Uterus (tissue), 2 donors: ENCODE results near the gene CNR2.

Experiments used
- POLR2A ChIP-seq, 2 donors: fragments of 450-650 bp; IDR thresholded peaks; one replicate each; pipeline ENCODE4 v1.6.1; 2016; ENCODE audit warnings: antibody characterized with exemption in 2 of 2, mild to moderate bottlenecking in 1 of 2, moderate library complexity in 1 of 2
- TF ChIP-seq, protein P1 (sequence below), 4 experiments: fragments of 200-600 bp in 2 of 4; fragments of 450-650 bp in 2 of 4; sonication (generic) in 2 of 4; IDR thresholded peaks; one replicate each; pipeline ENCODE4 v1.5.1; 2016 to 2019; ENCODE audit warnings: antibody characterized with exemption in 4 of 4, mild to moderate bottlenecking in 2 of 4, moderate library complexity in 1 of 4

DNA sequence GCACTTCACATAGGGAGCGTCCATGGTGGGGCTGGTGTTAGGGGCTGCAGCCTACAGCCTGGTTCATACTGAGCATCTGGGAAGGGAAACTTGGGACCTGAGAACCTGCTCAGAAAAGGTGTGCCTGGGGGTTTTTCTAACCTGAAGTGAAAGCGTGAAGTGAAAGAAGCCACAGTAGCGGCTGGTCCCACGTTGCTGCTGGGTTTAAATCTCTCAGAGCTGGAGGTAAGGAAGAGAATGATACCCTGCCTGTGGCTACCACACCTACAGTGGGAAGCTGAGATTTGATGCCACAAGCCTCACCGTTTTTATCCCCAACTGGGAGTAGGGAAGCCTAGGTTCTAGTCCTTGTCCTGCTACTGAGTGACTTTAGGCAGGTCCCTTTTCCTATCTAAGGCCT lies 24.1 kb downstream of the CNR2 start:
- TF ChIP-seq POLR2A (IDR thresholded peaks at IDR 0.05) = no peak
- TF ChIP-seq, protein P1, sequence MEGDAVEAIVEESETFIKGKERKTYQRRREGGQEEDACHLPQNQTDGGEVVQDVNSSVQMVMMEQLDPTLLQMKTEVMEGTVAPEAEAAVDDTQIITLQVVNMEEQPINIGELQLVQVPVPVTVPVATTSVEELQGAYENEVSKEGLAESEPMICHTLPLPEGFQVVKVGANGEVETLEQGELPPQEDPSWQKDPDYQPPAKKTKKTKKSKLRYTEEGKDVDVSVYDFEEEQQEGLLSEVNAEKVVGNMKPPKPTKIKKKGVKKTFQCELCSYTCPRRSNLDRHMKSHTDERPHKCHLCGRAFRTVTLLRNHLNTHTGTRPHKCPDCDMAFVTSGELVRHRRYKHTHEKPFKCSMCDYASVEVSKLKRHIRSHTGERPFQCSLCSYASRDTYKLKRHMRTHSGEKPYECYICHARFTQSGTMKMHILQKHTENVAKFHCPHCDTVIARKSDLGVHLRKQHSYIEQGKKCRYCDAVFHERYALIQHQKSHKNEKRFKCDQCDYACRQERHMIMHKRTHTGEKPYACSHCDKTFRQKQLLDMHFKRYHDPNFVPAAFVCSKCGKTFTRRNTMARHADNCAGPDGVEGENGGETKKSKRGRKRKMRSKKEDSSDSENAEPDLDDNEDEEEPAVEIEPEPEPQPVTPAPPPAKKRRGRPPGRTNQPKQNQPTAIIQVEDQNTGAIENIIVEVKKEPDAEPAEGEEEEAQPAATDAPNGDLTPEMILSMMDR (IDR thresholded peaks at IDR 0.05) = no peak
